Aorta (tissue), 5 donors: ENCODE data around the gene TP53I3. TPM values are rescaled to one million over a fixed set of nuclear protein-coding genes. Genes with fewer than 3 reads are reported as not detected.
A peak's percentile ranks its signal among the peaks of the same experiment; 100 is the strongest.

Experiments
- ATAC-seq: fragments of 200-7000 bp; cut with Tn5 transposase; one replicate; pipeline ENCODE4 v1.9.1; 2022; ENCODE audit warnings: moderate library complexity; ENCODE audit not compliant: low FRiP score
- DNase-seq, 2 donors: peaks; one replicate each; pipeline ENCODE4 v3.0.0-alpha.2; 2020
- H3K27ac ChIP-seq, 2 donors: one replicate each; pipeline ENCODE4 v1.5.1; 2013; ENCODE audit warnings: low read length in 2 of 2, mild to moderate bottlenecking in 2 of 2, moderate library complexity in 2 of 2, control low read depth in 1 of 2, inconsistent platforms in 1 of 2, low read depth in 1 of 2
- H3K27me3 ChIP-seq, 2 donors: one replicate each; pipeline ENCODE4 v1.6.1; 2013; ENCODE audit warnings: control low read depth in 1 of 2, low read length in 1 of 2, mild to moderate bottlenecking in 1 of 2, moderate library complexity in 1 of 2; ENCODE audit not compliant: insufficient read depth in 2 of 2, control insufficient read depth in 1 of 2
- H3K36me3 ChIP-seq, 2 donors: one replicate each; pipeline ENCODE4 v1.6.1; 2013; ENCODE audit warnings: control low read depth in 1 of 2, low read length in 1 of 2, mild to moderate bottlenecking in 1 of 2; ENCODE audit not compliant: insufficient read depth in 2 of 2, control insufficient read depth in 1 of 2
- H3K4me1 ChIP-seq, 2 donors: one replicate each; pipeline ENCODE4 v1.6.1; 2013; ENCODE audit warnings: low read length in 2 of 2, control low read depth in 1 of 2, mild to moderate bottlenecking in 1 of 2, moderate library complexity in 1 of 2; ENCODE audit not compliant: insufficient read depth in 2 of 2, control insufficient read depth in 1 of 2
- H3K4me3 ChIP-seq, 2 donors: one replicate each; pipeline ENCODE4 v1.5.1; 2013; ENCODE audit warnings: low read length in 2 of 2, control low read depth in 1 of 2, mild to moderate bottlenecking in 1 of 2
- H3K9me3 ChIP-seq: one replicate; pipeline ENCODE4 v1.6.1; 2013; ENCODE audit warnings: mild to moderate bottlenecking, low read length; ENCODE audit not compliant: control insufficient read depth
- WGBS, 2 donors: extraction: QIAGEN DNeasy Blood & Tissue Kit; methylation state at CpG; one replicate each; pipeline ENCODE4 v1.1.7; 2013; 5-methylcytosine and 5-hydroxymethylcytosine counted together
- intact Hi-C, 2 donors: fragments of 100-400 bp; cut with DNase I; formaldehyde crosslinking; loops; one replicate each; pipeline versions ENCODE4 v1.14.2 to v1.15.0; 2022
- long read RNA-seq, 2 donors: library from polyadenylated mRNA; unstranded; transcript quantifications; one replicate each; pipeline ENCODE4 v2.0.0, GENCODE V29; 2020 to 2021
- polyA plus RNA-seq, 2 donors: library from polyadenylated mRNA; stranded (reverse); fragments of 200-250 nt; gene quantifications; one replicate each; pipeline ENCODE4 v1.2.3, GENCODE V29; 2013
- total RNA-seq, 2 donors: library from RNA; stranded (reverse); fragmentation: NEBNext Ultra II Directional; extraction: Animal tissue kit (Norgen Biotek cat#: 25700); gene quantifications; one replicate each; pipeline ENCODE4 v1.2.1, GENCODE V29; 2021
- donor health status: healthy with polysubstance abuse.
- donor health status: Bipolar disorder and iron deficiency.
- donor health status: DM: no; HTN: no; CAD: no.
- donor health status: DM: no; HTN: no; CAD: no.
- donor health status: DM: yes; HTN: yes; CAD: no.

Gene TP53I3, protein sequence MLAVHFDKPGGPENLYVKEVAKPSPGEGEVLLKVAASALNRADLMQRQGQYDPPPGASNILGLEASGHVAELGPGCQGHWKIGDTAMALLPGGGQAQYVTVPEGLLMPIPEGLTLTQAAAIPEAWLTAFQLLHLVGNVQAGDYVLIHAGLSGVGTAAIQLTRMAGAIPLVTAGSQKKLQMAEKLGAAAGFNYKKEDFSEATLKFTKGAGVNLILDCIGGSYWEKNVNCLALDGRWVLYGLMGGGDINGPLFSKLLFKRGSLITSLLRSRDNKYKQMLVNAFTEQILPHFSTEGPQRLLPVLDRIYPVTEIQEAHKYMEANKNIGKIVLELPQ
- total RNA-seq: 10 to 100 TPM in 1 of 2 donors, 1 to 10 TPM in 1; 7.3 to 21.0 TPM
- polyA plus RNA-seq: 10 to 100 TPM; 30.2 to 35.5 TPM
- long read RNA-seq, donor 1, transcript TP53I3-201 (5 exons, 1,998 nt): major isoform, 9 of 24 reads
- long read RNA-seq, donor 1, partial matches to known transcripts: 0 of 24 reads
- long read RNA-seq, donor 1, other reads (novel, unspliced or antisense): 10 of 24 reads
- long read RNA-seq, donor 2, partial matches to known transcripts: 3 of 20 reads
- long read RNA-seq, donor 2, other reads (novel, unspliced or antisense): 6 of 20 reads

DNA sequence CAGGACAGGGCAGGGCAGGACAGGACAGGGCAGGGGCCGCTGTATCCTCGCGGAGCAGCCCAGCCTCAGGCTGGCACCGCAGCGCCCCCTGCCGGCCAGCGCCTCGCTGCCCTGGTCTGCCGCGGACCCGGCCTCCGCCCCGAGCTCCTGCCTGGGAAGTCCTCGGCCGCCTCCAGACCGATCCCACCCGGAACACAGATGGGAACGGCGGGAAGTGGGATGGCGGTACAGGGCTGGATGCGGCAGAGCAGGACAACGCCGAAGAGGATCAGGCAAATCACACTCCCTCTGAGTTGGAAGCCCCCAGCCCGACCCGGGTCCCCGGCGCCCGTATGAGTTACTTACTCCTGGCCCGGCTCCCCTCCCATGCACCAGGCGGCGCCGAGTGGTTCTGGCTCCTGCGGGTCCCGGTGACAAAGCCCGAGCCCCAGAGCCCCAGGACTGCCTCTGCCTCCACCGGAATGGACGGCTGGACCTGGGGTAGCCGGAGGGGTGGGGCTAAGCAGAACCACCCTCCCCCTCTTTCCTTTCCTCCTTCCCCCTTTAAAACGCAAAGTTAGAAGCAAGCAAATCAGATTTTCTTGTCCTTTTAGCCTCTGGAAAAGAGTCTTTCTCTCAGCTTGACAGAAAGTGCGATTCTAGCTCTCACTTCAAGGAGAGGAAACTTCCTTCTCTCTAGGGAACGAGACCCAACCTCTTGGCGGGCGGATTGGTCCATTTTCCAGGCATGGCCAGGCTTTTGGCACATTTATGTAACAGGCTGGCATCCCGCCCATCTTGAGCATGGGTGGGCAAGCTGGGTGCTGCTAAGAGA, at the start of gene TP53I3:
TSS of gene TP53I3 (minus strand) at position 449 of the 814 bp plus-strand sequence. CDS start 508 bp downstream, outside the sequence.
- 0 to 1% methylated on average over 39 to 44 of the region's 44 CpGs for WGBS, 2 donors
- Histone ChIP-seq H3K27me3 (no peaks in the 10 kb centered on the region), H3K27ac (peak within 1 kb of the TSS; percentile 46 to 47), H3K4me1 (no peaks in the 10 kb centered on the region), H3K9me3 (no peaks in the 10 kb centered on the region), H3K36me3 (no peaks in the 10 kb centered on the region), H3K4me3 (peak within 1 kb of the TSS; percentile 29 to 42)
- intact Hi-C loops: loop anchor here (2.0 to 10.0 kb wide), 3 partner anchors 38 to 260 kb away; partner anchors contain the start of genes ATAD2B (in 1 of the 2) and WDCP (in 1 of the 2)
- ATAC-seq (peak; percentile 98), DNase-seq (peak; percentile 92 to 96)

DNA sequence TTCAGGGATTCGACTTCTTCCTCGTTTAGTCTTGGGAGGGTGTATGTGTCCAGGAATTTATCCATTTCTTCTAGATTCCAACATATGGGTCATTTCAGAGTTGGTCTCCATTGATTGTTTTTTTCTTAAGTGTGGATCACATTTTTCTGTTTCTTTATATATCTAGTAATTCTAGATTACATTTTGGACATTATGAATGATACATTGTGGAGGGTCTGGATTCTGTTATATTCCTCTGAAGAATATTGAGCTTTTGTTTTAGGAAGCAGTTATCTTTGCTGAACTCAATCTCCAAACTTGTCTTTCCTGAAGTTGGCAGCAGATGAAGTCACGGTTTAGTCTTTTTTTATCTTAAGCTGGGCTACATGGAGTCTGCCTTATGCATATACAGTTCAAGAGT, 47.9 kb upstream of the TP53I3 start:
- 95 to 99% methylated on average over 3 of the region's 3 CpGs for WGBS, 2 donors
- DNase-seq (no peak), ATAC-seq (no peak)
- Histone ChIP-seq H3K4me1 (no peaks in the 10 kb centered on the region), H3K36me3 (no peaks in the 10 kb centered on the region), H3K4me3 (no peak overlapping the region), H3K9me3 (peaks cover 2% of the 10 kb centered on the region), H3K27me3 (no peaks in the 10 kb centered on the region), H3K27ac (no peak overlapping the region)
- intact Hi-C loops: no loop called here

DNA sequence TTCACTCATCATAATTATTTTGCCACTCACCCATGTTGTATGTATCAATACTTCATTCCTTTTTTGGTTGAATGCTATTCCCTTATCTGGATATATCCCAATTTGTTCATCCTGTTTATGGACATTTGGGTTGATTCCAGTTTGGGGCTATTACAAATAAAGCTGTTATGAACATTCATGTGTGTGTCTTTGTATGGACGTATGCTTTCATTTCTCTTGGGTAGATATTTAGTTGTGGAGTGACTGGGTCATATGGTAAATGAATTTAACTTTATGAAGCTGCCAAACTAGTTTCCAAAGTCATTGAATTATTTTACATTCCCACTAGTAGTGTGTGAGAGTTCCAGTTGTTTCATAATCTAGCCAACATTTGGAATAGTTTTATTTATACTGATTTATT, 41.3 kb upstream of the TP53I3 start:
- no peak for ATAC-seq
- 46 to 55% methylated on average over 1 of the region's 1 CpG for WGBS, 2 donors
- intact Hi-C loops: no loop called here
- no peak overlapping the region for H3K27ac ChIP-seq
- DNase-seq: no peak
- H3K9me3 ChIP-seq: no peaks in the 10 kb centered on the region
- no peaks in the 10 kb centered on the region for H3K4me1 ChIP-seq
- no peak overlapping the region for H3K4me3 ChIP-seq
- H3K36me3 ChIP-seq: no peaks in the 10 kb centered on the region
- no peaks in the 10 kb centered on the region for H3K27me3 ChIP-seq

DNA sequence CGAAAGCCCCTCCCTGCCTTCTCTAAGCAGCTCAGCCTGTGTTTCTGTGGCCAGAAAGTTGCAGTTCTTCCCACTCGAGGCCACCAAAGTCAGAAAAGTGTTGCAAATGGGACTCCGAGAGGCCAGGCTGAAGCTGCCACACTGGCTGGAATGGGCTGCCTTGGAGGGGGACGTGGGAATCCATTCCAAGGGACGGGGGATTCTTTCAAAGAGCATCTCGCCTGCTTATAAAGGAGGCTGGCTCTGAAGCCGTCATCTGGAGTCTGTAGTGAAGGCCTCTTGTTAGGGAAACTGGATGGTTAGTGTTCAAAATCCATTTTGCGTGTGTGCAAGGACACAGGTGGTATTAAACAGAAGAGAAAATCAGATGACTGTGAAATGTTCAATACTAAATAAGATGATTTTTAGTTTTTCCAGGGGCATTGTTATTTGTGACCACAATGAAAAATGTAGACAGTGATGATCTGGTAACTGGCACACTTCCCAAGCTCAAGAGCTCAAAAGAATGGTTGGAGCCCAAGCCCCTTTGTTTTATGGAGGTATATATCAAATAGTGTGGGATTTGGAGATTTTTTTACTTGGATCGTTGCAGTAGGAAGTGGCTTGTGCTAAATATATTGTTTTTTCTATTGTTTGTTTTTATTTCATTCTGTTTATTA, 39.4 kb upstream of the TP53I3 start:
- intact Hi-C loops: no loop called here
- WGBS, 2 donors: 2 to 6% methylated on average over 9 of the region's 9 CpGs
- ATAC-seq (peak; percentile 21), DNase-seq (no peak)
- peak overlapping the region; percentile 59 to 64 for H3K4me3 ChIP-seq
- H3K9me3 ChIP-seq: no peaks in the 10 kb centered on the region
- no peaks in the 10 kb centered on the region for H3K27me3 ChIP-seq
- no peaks in the 10 kb centered on the region for H3K4me1 ChIP-seq
- peak overlapping the region; percentile 47 to 87 for H3K27ac ChIP-seq
- H3K36me3 ChIP-seq: no peaks in the 10 kb centered on the region

DNA sequence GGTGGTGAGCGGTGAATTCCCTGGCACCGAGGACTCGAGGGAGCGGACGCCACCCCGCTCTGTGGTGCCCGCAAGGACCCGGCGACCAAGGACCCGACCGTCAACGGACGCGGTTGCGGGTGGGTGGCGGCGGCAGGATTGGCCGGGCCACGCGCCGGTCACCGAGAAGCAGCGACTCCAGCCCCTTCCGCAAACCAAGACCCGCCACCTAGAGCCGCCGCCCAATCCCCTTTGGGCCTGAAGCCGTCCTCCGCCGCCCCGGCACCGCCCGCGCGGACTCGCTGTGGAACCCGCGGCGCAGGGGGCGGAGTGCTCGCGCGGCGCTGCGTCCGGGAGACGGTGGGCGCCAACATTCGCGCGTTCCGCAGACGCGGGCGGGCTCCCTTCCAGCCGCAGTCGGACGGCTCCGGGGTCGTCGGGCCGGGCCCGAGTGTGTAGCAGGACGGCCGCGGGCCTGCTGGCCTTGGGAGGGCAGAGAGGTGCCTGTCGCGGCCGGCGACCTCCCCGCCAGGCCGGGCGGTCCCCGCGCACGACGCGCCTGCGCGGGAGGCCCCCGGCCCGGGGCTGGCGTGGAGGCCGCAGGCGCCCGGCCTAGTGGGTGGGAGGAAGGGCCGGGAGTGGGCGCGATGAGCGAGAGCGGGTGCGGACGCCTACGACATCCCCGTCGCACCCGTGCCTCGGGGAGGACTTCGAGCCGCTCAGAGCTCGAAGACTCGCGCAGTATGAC, 38.7 kb upstream of the TP53I3 start, which contains the start of the genes FAM228B and PFN4:
TSS of gene FAM228B (plus strand) at position 275 of the 727 bp plus-strand sequence. CDS start 893 bp downstream, outside the sequence.
TSS of gene PFN4 (minus strand) at position 140 of the 727 bp plus-strand sequence. CDS start 799 bp downstream, outside the sequence.
- H3K4me1 ChIP-seq: no peaks in the 10 kb centered on the region
- H3K4me3 ChIP-seq: peak within 1 kb of the TSS; percentile 59 to 64
- H3K9me3 ChIP-seq: no peaks in the 10 kb centered on the region
- ATAC-seq (peak; percentile 97), DNase-seq (peak; percentile 94 to 96)
- intact Hi-C loops: no loop called here
- no peaks in the 10 kb centered on the region for H3K36me3 ChIP-seq
- H3K27ac ChIP-seq: peak within 1 kb of the TSS; percentile 79 to 87
- WGBS, 2 donors: 0% methylated on average over 84 to 103 of the region's 103 CpGs
- H3K27me3 ChIP-seq: no peaks in the 10 kb centered on the region

DNA sequence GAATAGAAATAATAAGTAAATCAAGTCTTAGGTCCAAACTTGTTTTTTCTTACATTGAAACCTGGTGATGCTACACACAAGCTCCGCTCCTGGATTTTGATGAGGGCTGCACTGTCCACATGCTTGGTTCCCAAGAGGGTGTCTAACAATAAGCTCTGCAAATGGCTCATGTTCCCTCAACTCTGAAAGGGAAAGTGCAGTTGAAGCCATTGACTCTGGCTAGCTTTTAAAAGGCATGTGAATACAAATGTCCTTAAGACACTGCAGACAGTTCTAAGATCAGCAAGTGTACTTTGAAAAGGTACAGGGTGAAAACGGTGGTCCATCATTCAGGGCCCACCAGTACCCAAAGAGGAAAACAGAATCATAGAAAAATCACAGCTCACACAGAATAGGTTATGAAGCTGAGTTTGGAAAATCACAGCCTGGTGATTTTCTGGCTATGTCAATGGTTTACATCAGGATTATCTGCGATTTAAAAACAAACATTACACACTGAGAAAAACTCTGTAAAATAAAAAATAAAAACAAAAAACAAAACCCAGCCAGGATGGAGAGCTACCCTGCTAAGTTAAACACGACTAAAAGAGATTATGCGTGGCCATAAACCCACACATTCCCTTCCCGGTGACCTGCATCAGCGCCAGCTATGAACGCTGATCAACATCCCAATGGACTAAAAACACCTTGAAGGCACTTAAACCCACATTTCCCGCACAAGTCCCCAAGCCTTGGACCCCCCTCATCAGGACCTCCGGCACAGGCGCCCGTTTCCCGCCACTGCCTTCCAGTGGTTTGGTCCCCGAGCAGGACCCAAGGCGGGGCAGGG, 37.9 kb upstream of the TP53I3 start:
- peak overlapping the region; percentile 59 to 64 for H3K4me3 ChIP-seq
- no peak for ATAC-seq
- no peak for DNase-seq
- no peaks in the 10 kb centered on the region for H3K36me3 ChIP-seq
- intact Hi-C loops: no loop called here
- H3K9me3 ChIP-seq: no peaks in the 10 kb centered on the region
- no peaks in the 10 kb centered on the region for H3K27me3 ChIP-seq
- H3K27ac ChIP-seq: peak overlapping the region; percentile 79 to 87
- H3K4me1 ChIP-seq: no peaks in the 10 kb centered on the region
- 8 to 9% methylated on average over 15 of the region's 15 CpGs for WGBS, 2 donors

DNA sequence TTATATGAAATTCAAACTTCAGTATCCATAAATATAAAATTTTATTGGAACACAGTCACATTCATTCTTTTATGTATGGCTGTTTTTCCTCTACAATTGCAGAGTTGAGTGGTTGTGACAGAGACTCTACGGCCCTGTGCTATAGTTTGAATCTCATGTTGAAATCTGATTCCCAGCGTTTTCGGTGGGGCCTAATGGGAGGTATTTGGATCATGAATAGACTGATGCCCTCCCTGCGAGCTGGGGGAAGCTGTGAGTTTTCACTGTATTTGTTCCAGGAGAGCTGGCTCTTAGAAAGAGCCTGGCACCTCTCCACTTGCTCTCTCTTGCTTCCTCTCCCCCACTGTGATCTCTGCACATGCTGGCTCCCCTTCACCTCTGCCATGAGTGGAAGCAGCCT, 36.8 kb upstream of the TP53I3 start:
- DNase-seq (no peak), ATAC-seq (no peak)
- no peak overlapping the region for H3K4me3 ChIP-seq
- H3K4me1 ChIP-seq: no peaks in the 10 kb centered on the region
- intact Hi-C loops: no loop called here
- H3K36me3 ChIP-seq: no peaks in the 10 kb centered on the region
- H3K27me3 ChIP-seq: no peaks in the 10 kb centered on the region
- 3 to 16% methylated on average over 4 of the region's 4 CpGs for WGBS, 2 donors
- peak overlapping the region in 1 of 2 donors; percentile 45 for H3K27ac ChIP-seq
- no peaks in the 10 kb centered on the region for H3K9me3 ChIP-seq
